ENCODE results near the gene IL34. TPM values are rescaled to one million over a fixed set of nuclear protein-coding genes. Genes with fewer than 3 reads are reported as not detected.

IL34 gene
- total and polyA plus RNA-seq, 2 of the 8 experiments (the other 6 are each of a cell fraction or from before 2014, with no cell fraction given): 4.6 to 5.6 TPM

GRCh38 chr16:70700101-70701020 is 54.0 kb downstream of the IL34 start:
- Histone ChIP-seq H2BK12ac (ENCODE audit: low read depth, low read length) (peak overlapping the region; percentile 43; the same call in 1 of the 2 replicates), H4K91ac (replicated peaks; ENCODE audit: insufficient read length, low read length) (no peak overlapping the region), H2BK15ac (ENCODE audit: low read length) (no peak overlapping the region; the same call in 1 of the 2 replicates), H2BK120ac (replicated peaks; ENCODE audit: low read depth, low read length) (no peak overlapping the region), H3K27ac (ENCODE audit: low read depth, low read length) (no peak overlapping the region), H3K9me3 (ENCODE audit: insufficient read depth in 2 of 2, low read depth in 1 of 2, low read length in 1 of 2) (no peaks in the 10 kb centered on the region), H3K79me2 (ENCODE audit: control insufficient read depth in 1 of 2, insufficient read depth in 2 of 2, low read length in 2 of 2) (no peaks in the 10 kb centered on the region), H4K5ac (ENCODE audit: insufficient read length, low read depth, low read length) (no peak overlapping the region), H3K27me3 (replicated peaks in 1 of 4; ENCODE audit: control insufficient read depth in 3 of 4, extremely low read depth in 1 of 4, insufficient read depth in 3 of 4, low read length in 3 of 4) (no peaks in the 10 kb centered on the region), H3K36me3 (ENCODE audit: control insufficient read depth in 2 of 4, insufficient read depth in 4 of 4, low read length in 3 of 4) (no peaks in the 10 kb centered on the region; a peak in 1 of 8 replicates), H2AK5ac (ENCODE audit: low read depth, low read length) (no peak overlapping the region), H2BK20ac (ENCODE audit: low read length) (no peak overlapping the region), H3K4me3 (ENCODE audit: extremely low read depth in 1 of 4, insufficient read depth in 2 of 4, low read depth in 3 of 4, low read length in 4 of 4) (no peak overlapping the region), H3K23me2 (ENCODE audit: low read depth, low read length) (no peaks in the 10 kb centered on the region), H4K8ac (ENCODE audit: extremely low read depth, insufficient read depth, low read length) (no peak overlapping the region), H4K20me1 (replicated peaks in 1 of 2; ENCODE audit: control insufficient read depth in 1 of 2, insufficient read depth in 2 of 2, low read length in 2 of 2) (peaks cover 0 to 6% of the 10 kb centered on the region in 2 experiments), H3K79me1 (ENCODE audit: low read depth, low read length) (peaks cover 2% of the 10 kb centered on the region; the same call in 1 of the 2 replicates), H3K9ac (replicated peaks in 1 of 4; ENCODE audit: extremely low read depth in 1 of 4, low read depth in 3 of 4, low read length in 3 of 4) (no peak overlapping the region; a peak in 1 of 7 replicates), H2AFZ (ENCODE audit: low read length) (no peak overlapping the region), H3K18ac (ENCODE audit: extremely low read depth, low read length) (no peak overlapping the region), H2BK5ac (ENCODE audit: low read depth, low read length) (0 out of 2 replicates have a peak overlapping the region, but pooled peaks have one; percentile 26), H3K23ac (ENCODE audit: insufficient read length) (no peak overlapping the region), H3K14ac (ENCODE audit: insufficient read length) (no peak overlapping the region), H3K56ac (replicated peaks; ENCODE audit: insufficient read length, low read depth, low read length) (no peak overlapping the region), H3K4ac (replicated peaks; ENCODE audit: insufficient read length, low read depth, low read length) (no peak overlapping the region), H3K4me2 (ENCODE audit: insufficient read depth in 1 of 2, low read depth in 2 of 2, low read length in 2 of 2) (no peak overlapping the region), H3K4me1 (replicated peaks in 1 of 4; ENCODE audit: control insufficient read depth in 3 of 4, insufficient read depth in 4 of 4, low read length in 3 of 4) (peaks cover 0 to 19% (median 13%) of the 10 kb centered on the region in 4 experiments; a peak in 6 of 7 replicates)
- no peak for FAIRE-seq
- ChIA-PET POLR2A (ENCODE audit: partially characterized antibody) (interaction anchor here (0.8 to 1.6 kb wide), 3 partner anchors 9 to 50 kb away, joined by 3 to 4 read pairs (median 3); no protein-coding TSS in a partner anchor), CTCF (ENCODE audit: partially characterized antibody) (interaction anchor here (1.1 to 2.0 kb wide), 4 partner anchors 10 to 70 kb away, joined by 4 to 6 read pairs (median 6); no protein-coding TSS in a partner anchor)
- DNase-seq (ENCODE audit: low read depth in 1 of 2, low spot score in 2 of 2): no peak
- WGBS, 2 experiments (ENCODE audit: extremely low coverage in 1 of 2, insufficient coverage in 1 of 2, insufficient read length in 1 of 2, insufficient replicate concordance in 2 of 2, low coverage in 1 of 2, low lambda C conversion rate in 2 of 2, missing lambda C conversion rate in 1 of 2): 95% methylated on average over 30 of the region's 30 CpGs; no CpG with 5 or more reads in 1 of the 2 experiments
- TF ChIP-seq PHF8 (conservative IDR thresholded peaks at IDR 0.05; ENCODE audit: low read depth, low read length): no peak
- TF ChIP-seq CHD2 (IDR thresholded peaks at IDR 0.05; ENCODE audit: low read length): no peak
- TF ChIP-seq SUZ12 (IDR thresholded peaks at IDR 0.05; ENCODE audit: low read length): no peak
- no peak for TF ChIP-seq SAP30 (IDR thresholded peaks at IDR 0.05; ENCODE audit: insufficient read depth, insufficient replicate concordance, low read length)

Measured in H1 (cell line).